HG03196 (cell line): ENCODE measurements around the gene CTXN1.
"Not testable (repeated sequence)": the region's sequence is repeated elsewhere in the genome, so short reads cannot be mapped to it uniquely, and the experiment has no call there.

Experiments used
- ATAC-seq: cut with Tn5 transposase; IDR thresholded peaks from one replicate; pipeline ENCODE4 v1.9.1; 2021; ENCODE audit not compliant: unreplicated experiment

CTXN1 gene

DNA sequence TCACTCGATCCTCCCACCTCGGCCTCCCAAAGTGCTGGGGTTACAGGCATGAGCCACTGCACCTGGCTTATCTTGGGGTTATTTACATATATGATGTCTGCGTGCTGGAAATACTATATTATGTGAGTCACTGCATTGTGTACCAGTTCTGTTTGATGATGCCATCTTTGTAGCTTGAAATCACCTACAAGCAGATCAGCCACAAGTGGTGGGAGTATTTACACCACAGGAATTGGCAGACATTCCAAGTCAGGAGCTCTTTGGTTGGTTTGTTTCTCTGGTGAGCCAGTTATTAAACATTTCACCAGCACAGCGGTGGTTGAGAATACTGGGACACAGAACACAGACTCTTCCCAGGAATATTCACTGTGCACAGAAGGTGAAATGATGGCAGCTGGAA lies 22.0 kb upstream of the CTXN1 start:
- ATAC-seq: no peak

DNA sequence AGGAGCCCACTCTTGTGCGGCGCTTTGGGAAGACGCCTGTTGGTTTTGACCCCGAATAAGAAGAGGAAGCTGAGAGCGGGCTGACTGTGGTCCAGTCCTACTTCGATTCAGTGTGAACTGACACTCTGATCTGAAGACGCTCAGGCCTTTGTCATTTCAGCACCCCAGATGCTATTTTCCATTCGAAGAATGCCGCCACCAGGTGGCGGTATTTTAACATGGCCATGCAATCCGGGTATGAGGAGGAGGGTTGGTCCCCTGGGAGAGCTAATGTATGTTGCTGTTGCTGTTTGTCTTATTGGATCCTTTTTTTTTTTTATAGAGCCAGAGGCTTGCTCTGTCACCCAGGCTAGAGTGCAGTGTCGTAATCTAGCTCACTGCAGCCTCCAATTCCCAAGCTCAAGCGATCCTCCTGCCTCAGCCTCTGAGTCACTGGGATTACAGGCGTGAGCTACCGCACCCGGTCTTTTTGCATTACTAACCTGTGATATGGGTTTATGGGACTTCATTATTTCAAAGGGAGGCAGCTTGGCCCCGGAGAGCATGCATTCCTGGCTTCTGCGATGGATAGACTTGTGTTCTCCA lies 18.3 kb upstream of the CTXN1 start:
- peak; percentile 34 for ATAC-seq

DNA sequence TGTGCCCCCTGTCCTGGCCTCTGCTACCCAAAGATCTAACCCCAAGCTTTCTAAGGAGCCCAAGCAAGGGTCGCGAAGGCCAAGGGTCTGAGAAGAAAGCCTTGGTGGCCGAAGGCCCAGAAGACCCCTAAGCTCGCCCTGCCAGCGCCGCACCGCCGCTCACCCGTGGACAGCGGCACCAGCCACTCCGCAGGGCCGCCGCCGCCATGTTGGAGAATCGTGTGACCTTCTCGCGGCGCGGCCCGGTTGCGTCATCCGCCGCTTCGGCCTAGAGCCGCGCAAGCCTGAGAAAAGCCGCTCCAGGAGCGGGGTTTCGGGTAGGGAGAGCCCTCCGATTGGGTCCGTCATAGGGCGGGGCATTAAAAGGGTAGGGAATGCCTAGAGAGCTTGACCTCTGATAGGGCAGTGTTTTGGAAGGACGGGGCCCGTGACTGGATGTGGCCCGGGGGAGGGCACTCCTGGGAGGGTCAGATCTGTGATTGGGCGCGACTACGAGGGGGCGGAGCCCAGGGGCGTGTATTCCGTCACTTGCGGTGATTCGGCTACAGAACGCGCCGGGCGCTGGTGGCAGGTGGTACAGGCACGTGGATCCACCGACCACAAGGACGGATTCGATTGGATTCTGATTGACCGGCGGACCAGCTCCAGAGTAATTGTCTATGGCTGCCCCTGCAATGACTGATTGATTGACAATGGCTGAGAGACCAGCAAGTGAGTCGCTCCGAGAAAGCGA lies 17.7 kb upstream of the CTXN1 start, which contains the start of gene TIMM44:
TSS of gene TIMM44 (minus strand) at position 223 of the 733 bp plus-strand sequence. CDS start at position 208, 15 bp downstream.
- peak; percentile 90 for ATAC-seq

DNA sequence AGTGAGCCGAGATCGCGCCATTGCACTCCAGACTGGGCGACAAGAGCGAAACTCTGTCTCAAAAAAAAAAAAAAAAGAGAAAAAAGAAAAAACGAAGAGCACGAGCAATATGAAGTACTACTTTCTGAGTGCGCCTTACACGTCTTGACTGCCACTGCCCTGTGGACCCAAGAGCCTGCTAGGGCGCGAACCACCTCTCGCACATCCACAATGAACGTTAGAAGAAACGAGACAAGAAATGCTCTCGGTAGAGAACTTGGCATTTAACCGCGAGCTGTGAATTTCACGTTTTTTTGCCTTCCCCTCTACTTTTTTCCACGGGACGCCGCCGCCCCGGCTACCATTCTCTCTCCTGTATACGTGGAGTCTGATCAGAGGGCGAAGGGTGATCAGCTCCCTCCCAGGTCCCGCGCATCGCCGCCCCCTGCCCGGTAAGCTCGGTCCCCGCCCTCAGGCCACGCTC lies 17.1 kb upstream of the CTXN1 start:
- no peak for ATAC-seq

DNA sequence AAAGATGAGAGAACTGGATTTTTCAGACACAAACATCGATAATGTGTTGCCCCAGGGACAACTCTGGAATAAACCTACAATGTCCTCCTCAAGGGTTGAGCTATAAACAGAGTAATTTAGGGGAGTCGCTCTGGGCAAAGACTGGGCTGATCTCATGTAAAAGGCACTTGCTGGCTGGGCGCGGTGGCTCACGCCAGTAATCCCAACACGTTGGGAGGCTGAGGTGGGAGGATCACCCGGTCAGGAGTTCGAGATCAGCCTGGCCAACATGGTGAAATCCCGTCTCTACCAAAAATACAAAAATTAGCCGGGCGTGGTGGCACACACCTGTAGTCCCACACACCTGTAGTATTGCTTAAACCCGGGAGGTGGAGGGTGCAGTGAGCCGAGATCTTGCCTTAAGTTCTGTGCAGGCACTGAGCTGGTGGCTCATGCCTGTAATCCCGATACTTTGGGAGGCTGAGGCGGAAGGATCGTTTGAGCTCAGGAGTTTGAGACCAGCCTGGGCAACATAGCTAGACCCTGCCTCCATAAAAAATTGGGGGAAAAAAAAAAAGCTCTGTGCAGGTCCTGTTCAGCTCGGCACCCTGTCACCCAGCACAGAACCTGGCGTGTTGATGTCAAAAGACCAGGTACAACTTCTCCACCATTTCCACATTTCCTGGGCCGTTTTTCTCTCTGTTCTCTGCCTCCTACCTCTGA lies 16.1 kb upstream of the CTXN1 start:
- no peak for ATAC-seq

DNA sequence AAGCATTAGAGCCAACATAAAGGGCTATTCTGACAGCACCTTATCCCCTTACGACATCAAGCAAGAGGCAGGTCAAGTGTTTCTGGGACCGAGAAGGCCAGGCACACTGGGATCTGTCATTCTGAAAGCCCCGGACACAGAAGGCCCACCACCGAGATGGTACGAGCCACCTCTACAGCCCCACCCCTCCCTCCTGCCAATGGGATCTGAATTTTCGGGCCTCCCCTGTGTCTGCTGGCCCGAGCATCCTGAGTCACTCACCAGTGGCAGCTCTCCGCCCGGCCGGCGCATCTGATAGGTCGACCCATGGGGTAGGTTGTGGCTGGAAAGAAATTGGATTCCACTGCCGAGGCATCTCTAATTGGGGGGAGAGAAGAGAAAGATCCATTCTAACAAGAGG lies 14.9 kb upstream of the CTXN1 start:
- no peak for ATAC-seq

DNA sequence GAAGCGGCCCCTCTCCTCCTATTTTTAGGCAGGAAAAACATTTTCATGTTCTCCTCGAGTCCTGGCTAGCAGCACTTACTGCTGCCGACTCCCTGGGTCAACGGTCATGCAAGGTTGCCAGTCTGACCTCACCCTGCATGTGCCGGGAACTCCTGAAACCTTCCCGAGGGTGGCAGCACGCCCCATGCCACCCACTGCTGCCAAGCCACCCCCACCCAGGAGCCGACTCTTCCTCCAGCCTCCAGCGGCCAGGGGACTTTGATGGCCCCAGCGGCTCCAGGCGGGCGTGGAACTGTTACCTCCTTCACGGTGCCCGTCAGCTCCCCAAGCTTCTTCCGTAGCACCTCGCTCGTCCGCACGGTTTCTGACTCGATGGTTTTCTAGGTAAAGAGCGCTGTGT lies 8.8 kb upstream of the CTXN1 start:
- ATAC-seq: no peak

DNA sequence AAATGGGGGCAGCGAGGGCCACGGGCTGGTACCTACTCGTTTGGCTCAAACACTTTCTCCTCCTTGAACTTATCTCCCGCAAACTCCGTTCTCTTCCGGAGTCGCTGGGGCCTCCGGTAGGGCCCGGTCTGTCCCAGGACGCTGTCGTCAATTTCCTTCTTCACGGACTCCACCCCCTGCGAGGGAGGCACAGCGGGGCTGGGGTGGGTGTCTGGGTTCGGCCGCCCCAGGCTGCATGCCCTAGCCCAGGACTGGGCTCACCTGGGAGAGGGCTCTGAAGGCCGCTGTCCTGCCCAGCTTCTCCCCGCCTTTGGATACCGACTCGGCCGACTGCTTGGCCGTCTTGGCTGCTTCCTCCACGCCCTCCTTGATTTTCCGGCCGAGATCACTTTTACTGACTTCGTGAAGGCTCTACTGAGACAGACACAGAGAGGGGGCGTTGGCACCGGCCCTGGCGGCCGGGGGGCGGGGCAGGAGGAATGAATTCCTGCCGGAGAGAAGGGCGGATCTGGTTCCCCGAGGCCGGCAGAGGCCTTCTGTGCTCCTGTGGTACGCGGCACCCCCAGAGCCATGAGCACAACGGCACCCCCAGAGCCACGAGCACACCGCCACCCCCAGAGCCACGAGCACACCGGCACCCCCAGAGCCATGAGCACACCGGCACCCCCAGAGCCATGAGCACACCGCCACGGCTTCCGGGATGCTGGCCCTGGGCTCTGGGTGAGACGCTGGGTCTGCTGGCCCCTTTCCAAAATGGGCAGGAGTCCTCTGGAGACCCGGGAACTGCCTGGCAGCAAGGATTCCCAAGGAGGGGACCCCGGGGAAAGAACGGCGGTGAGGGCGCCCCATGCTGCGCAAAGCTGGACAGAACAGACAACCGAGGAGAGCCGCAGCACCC lies 8.1 kb upstream of the CTXN1 start:
- ATAC-seq: no peak

DNA sequence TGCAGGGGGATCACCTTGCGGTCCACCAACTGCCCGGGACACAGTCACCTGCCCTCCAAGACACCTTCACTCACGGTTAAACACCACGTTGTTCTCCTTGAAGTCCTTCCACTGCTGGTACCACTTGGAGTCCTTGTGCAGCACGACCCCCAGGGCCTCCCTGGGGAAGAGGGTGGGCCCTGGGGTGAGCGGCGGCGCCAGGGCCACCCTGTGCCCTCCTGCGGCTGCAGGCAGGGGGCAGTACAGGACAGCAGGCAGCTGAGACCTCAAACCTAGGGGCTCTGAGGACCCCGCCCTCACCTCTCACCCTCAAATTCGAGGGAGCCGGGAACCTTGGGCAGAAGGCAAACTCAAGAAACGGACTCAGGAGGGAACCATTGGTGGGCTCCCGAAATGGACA lies 7.5 kb upstream of the CTXN1 start:
- no peak for ATAC-seq

DNA sequence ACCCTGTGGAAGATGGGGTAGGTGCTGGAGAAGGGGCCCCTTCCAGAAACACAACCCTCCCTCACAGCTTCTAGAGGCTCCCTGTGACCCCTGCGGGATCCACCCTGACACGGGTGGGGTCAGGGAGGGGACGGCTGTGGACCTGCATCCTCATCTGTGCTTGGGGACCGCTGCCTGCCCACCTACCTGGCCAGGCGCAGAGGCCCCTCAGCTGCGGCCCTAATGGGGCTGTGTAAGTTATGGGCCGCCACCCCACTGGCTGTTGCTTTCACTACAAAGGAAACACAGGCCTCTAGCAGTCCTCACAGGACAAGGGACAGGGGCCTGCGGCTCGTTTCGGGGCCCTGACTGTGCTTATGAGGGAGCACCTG lies 7.0 kb upstream of the CTXN1 start:
- no peak for ATAC-seq

DNA sequence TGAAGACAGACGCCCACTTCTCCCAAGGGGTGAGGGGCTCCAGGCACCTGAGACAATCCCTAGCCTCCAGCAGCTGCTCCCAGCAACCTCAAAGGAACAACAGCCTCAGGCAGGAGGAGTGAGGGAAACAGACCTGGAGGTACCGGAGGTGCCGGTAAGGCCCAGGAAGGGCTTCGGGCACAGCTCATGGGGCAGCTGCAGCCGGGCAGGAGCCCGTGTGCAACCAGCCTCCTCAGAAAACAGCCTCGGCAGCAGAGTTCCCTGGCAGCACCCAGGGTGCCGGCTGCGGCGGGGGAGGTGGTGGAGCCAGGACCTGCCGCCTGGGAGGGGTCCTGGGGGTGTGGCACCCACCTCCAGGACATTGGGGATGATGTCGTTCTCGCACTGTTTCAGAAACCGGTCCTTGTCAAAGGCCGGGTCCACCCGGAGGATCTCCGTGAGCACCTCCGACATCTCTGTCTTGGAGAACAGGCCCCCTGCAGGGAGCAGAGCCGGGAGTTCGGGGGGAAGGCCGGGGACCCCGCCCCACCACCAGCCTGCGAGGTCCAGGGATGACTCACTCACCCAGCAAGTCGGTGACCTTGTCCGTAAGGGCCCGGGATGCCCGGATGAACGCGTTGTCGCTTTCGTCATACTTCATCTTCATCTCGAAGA lies 6.5 kb upstream of the CTXN1 start:
- no peak for ATAC-seq

DNA sequence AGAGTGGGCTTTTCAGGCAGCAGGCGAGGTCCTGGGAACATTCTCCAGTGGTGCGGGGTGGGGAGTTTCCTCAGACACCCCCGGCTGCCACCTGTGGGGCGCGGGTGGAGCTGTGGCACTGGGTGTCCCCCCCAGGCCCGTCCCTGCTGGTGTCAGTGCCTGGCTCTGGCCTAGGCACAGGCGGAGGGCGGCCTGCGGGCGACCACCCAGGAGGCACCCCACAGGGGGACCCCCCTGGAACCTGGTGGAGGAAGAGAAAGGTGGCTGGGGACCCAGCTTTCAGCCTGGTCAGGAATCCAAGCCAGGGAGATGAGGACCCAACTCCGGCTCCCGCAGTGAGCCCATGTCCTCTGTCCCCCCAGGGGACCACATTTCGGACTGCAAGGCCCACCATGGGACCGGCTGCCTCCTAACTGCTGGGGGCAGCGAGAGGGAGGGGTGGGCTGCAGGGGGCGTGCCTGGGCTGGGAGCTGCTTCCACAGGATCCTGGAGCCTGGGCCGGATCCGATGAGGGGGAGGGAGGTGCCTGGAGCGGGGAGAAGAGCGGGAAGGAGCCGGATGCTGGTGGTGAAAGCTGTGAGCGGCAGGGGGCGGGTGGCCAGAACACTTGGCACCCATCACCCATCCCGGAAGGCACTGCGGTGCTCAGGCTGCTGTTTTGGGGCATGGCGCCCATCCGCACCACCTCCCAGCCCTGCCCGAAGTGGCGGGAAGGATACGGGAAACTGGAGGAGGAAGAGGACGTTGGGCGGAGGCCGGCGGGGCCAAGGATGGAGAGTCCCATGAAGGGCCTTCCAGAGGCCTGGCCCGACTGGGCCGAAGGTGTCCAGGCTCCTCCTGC lies 5.5 kb upstream of the CTXN1 start:
- ATAC-seq: no peak

DNA sequence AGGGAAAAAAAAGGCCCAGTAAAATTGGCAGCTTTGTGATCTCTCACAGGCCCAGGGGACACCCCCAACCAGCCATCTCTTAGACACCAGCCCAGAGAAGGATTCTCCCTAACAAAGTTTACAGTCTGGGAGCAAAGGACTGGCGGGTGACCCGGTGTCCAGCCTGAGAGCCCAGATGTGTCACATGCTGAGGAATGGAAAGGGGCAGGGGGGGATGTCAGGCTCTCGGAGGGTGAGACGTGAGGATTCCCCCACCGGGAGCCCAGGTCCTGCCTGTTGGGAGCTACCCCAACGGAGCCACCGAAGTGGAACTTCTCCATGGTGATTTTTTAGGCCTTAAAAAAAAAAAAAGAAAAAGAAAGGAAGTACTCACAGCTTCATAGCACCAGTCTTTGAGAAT lies 4.8 kb upstream of the CTXN1 start:
- ATAC-seq: no peak

DNA sequence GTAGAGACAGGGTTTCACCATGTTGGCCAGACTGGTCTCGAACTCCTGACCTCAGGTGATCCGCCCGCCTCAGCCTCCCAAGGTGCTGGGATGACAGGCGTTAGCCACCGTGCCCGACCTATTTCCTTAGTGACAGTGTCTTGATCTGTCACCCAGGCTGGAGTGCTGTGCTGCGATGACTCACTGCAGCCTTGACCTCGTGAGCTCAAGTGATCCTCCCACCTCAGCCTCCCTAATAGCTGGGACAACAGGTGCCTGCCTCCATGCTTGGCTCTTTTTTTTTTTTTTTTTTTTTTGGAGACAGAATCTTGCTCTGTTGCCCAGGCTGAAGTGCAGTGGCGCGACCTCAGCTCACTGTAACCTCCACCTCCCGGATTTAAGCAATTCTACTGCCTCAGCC lies 4.1 kb upstream of the CTXN1 start:
- ATAC-seq: not testable (repeated sequence)

DNA sequence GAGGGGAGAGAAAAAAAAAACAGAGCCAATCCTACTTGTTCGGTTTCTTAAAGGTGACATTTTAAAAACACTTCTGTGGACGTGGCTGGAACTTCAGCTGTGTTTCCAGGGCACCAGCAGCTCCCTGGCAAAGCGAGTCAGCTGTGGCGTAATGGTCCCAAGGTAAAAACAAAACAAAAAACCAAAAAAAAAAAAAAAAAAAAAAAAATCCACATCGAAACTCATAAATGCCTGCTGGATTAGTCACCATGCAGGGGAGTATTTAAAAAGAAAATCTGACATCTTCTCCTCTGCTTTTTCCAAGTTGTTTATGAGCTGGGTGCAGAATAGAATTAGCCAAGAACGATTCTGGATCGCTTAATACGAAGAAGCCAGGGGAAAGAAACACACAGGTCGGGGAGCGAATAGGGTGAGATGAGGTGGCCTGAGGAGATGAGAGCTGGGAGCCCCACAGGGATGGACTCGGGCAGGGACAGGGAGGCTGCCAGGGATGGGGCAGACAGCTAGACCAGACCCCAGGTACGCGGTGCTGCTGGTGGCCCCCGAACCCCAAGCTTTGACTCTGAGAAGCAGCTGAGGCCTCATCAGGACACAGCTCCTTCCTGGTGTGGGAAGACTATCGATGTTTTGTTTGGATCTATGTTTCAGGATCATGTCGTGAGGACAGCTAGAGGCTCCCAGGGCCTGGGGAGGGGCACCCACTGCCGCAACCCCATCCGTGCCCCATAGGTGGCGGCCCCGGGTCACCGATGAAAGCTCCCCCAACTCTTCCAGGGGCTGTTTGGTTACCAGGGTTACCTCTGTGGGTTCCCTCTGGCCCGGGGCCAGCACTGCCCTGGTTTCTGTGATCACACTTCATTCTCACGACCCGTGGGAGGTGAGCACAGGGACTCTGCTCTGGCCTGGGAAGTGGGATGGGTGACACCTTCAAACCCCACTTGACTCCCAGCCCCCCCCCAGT lies 3.1 kb upstream of the CTXN1 start:
- no peak for ATAC-seq

DNA sequence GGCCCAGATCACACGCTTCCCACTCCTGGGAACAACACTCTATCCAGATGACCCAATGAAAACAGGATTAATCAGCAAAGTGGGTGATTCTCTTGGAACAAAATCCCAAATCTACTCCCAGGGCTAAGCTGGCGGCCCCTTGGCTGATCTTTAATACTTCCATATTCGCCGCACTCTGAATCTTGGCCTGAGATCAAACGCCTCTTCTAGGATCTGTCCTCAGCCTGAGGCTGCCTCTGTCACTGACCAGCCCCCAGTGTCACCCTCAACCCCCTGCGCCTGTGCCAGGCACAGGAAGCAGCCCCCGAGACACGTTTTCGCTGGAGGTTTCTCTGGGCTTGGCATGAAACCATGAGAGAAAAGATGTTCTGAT lies 2.4 kb upstream of the CTXN1 start:
- ATAC-seq: no peak

DNA sequence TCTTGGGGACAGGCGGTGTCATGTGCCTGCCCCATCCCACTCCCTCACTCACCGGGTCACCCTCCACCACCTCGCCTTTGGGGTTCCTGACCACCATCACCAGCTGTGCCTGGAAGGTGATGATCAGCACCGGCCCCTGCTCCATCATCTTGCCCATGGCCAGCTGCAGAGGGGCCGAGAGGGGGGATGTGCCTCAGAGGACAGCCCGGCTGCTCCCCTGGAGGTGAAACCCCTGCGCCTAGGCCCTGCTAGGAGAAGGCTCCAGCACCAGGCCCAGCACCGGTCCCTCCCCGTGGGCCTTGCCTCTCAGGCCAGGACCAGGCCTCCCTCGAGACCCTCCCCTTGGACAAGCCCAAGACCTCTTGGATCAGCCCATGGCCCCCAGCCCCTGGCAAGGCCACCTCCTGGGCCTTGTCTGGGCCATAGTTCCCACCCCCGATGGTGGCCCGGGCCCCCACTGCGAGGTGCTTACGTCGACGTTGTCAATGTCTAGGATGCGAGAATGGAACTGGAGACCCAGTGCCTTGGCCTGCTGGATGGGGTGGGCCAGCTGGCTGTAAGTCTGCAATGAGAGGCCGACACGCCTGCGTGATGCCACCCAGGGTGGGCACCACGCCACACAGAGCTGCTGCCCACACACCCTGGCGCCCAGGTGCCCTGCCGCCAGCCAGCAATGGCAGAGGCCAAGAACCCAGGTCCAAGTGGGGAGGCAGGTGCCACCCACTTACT lies 1.8 kb upstream of the CTXN1 start:
- ATAC-seq: no peak
